Prostate gland (tissue), 2 donors: ENCODE measurements around the gene FXYD6. TPM values are rescaled to one million over a fixed set of nuclear protein-coding genes. Genes with fewer than 3 reads are reported as not detected.

Source experiments
- DNase-seq: peaks from one replicate; pipeline ENCODE4 v3.0.0-alpha.2; 2019; ENCODE audit warnings: low spot score
- H3K27ac ChIP-seq, 2 donors: fragments of 200-600 bp; sonication (generic); 2 replicates each; pipeline ENCODE4 v1.5.1; 2017 to 2019
- H3K27me3 ChIP-seq: fragments of 200-600 bp; sonication (generic); replicated peaks from 2 replicates; pipeline ENCODE4 v1.5.1; 2019; ENCODE audit not compliant: insufficient read depth
- H3K36me3 ChIP-seq, 2 donors: fragments of 200-600 bp; sonication (generic); 1 replicate in 1 of 2; 2 replicates in 1 of 2; pipeline versions ENCODE4 v1.5.1 to v1.8.1; 2017 to 2019
- H3K4me1 ChIP-seq: fragments of 200-600 bp; sonication (generic); replicated peaks from 2 replicates; pipeline ENCODE4 v1.5.1; 2019
- H3K4me3 ChIP-seq, 2 donors: fragments of 200-600 bp; sonication (generic); 2 replicates each; pipeline ENCODE4 v1.5.1; 2017 to 2019
- H3K9me3 ChIP-seq: fragments of 200-600 bp; sonication (generic); 2 replicates; pipeline ENCODE4 v1.5.1; 2017
- POLR2A ChIP-seq: fragments of 450-650 bp; IDR thresholded peaks from one replicate; pipeline ENCODE4 v1.6.1; 2016; ENCODE audit warnings: antibody characterized with exemption, mild to moderate bottlenecking
- POLR2AphosphoS5 ChIP-seq: sonication (generic); formaldehyde crosslinking; IDR thresholded peaks from one replicate; pipeline ENCODE4 v1.6.1; 2017; ENCODE audit warnings: antibody characterized with exemption
- WGBS: methylation state at CpG from one replicate; pipeline ENCODE4 v1.1.5; 2018; 5-methylcytosine and 5-hydroxymethylcytosine counted together
- intact Hi-C: fragments of 100-400 bp; cut with DNase I; formaldehyde crosslinking; loops from one replicate; pipeline ENCODE4 v1.14.2; 2022
- total RNA-seq, 2 donors: library from RNA; depleted of rRNA; stranded (reverse); fragments of >200 nt; gene quantifications; one replicate each; pipeline ENCODE4 v1.1.0, GENCODE V29; 2016
- TF ChIP-seq, protein P1 (sequence below), 4 experiments: fragments of 200-600 bp in 2 of 4; fragments of 450-650 bp in 2 of 4; sonication (generic) in 2 of 4; IDR thresholded peaks; 1 replicate in 3 of 4; 2 replicates in 1 of 4; pipeline ENCODE4 v1.5.1; 2016 to 2019; ENCODE audit warnings: antibody characterized with exemption in 4 of 4, mild to moderate bottlenecking in 2 of 4, moderate library complexity in 2 of 4

FXYD6 gene
- total RNA-seq, 2 donors from 2014 or later: 29.6 to 366 TPM

DNA sequence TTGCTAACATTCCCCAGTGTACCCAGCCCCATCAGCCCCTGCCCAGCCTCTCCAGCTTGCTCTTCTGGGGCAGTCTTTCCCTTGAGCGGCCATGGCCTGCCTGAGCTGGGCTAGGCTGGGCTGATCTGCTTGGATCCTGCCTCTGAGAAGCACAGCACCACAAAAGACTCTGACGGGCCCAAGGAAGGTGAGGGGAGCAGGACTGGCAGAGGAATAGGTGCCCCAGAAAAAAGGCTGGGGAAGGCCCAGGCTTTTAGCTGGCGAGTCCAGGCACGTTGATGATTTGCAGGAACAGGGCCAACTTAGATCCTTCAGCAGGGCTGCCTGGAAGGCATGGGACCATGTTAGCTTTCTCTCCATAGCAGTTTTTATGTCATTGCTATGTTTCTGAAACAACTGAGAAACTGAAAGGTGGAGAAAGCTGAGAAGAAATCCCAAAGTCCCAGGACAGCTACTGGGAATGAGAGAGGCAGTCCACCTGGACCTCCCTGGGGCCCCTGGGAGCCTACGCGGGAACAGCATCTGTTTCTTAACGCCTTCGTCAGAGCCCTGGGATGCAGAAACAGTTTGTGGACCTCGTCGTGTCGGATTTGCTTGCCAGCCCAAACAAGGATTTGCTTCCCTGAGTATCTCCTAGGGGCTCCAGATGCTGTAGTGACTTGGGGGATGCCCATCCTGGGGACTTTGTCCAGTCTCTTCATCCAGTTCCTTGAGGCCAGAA lies 24.4 kb upstream of the FXYD6 start:
- H3K27ac ChIP-seq: no peak overlapping the region
- H3K9me3 ChIP-seq: no peaks in the 10 kb centered on the region
- no peaks in the 10 kb centered on the region for H3K36me3 ChIP-seq
- TF ChIP-seq POLR2AphosphoS5: no peak
- no peak for TF ChIP-seq POLR2A
- TF ChIP-seq, protein P1, sequence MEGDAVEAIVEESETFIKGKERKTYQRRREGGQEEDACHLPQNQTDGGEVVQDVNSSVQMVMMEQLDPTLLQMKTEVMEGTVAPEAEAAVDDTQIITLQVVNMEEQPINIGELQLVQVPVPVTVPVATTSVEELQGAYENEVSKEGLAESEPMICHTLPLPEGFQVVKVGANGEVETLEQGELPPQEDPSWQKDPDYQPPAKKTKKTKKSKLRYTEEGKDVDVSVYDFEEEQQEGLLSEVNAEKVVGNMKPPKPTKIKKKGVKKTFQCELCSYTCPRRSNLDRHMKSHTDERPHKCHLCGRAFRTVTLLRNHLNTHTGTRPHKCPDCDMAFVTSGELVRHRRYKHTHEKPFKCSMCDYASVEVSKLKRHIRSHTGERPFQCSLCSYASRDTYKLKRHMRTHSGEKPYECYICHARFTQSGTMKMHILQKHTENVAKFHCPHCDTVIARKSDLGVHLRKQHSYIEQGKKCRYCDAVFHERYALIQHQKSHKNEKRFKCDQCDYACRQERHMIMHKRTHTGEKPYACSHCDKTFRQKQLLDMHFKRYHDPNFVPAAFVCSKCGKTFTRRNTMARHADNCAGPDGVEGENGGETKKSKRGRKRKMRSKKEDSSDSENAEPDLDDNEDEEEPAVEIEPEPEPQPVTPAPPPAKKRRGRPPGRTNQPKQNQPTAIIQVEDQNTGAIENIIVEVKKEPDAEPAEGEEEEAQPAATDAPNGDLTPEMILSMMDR (IDR thresholded peaks at IDR 0.05): no peak
- WGBS: 70% methylated on average over 11 of the region's 11 CpGs
- intact Hi-C loops: no loop called here
- no peak overlapping the region for H3K4me3 ChIP-seq
- no peak for DNase-seq
- H3K27me3 ChIP-seq: no peaks in the 10 kb centered on the region
- no peaks in the 10 kb centered on the region for H3K4me1 ChIP-seq

DNA sequence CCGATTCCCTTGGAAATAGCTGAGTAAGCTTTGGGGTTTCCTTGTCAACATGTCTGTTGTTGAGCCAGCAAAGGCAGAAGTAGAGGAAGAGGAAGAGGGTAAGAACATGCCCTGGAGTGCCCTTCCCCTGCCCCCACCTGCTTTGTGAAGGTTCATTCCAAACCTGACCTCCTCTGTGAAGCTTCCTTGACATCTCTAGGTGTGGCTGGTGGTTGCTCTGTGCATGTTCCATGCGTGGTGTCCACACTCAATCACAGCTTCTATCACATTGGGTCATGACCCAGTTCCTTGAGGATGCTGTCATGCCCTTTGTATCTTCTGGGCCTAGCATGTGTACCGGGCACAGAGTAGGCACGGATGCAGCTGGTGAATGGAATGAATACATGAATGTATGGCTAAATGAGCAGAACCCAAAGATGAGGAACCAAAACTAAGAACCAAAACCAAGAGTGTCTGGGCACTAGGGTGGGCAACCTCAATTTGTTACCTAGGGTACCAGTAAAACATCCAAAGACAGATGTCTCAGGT lies 23.7 kb upstream of the FXYD6 start:
- TF ChIP-seq, protein P1 (IDR thresholded peaks at IDR 0.05): no peak
- TF ChIP-seq POLR2A: no peak
- Histone ChIP-seq H3K27ac (no peak overlapping the region), H3K4me3 (no peak overlapping the region), H3K27me3 (no peaks in the 10 kb centered on the region), H3K36me3 (no peaks in the 10 kb centered on the region), H3K4me1 (no peaks in the 10 kb centered on the region), H3K9me3 (no peaks in the 10 kb centered on the region)
- intact Hi-C loops: no loop called here
- 79% methylated on average over 4 of the region's 4 CpGs for WGBS
- DNase-seq: no peak

DNA sequence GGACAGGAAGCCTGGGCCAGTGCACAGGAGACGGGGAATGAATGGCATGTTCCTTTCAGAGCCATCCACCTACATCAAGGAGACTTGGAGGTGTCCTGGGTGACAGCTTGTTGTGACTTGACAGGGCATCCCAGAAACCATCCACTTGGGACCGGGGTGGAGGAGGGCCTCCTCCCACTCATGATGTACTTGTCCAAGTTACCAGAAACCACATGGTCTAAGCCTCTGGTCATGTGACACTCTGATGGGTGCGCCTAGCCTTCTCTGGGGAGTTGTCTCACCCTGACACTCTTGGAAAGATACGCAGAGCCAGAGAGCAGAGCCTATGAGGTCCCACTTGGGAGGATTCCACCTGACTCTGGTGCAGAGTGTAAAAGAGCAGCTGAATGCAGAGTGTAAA lies 21.6 kb upstream of the FXYD6 start:
- Histone ChIP-seq H3K36me3 (no peaks in the 10 kb centered on the region), H3K27ac (no peak overlapping the region), H3K4me1 (no peaks in the 10 kb centered on the region), H3K4me3 (no peak overlapping the region), H3K9me3 (no peaks in the 10 kb centered on the region), H3K27me3 (no peaks in the 10 kb centered on the region)
- no peak for DNase-seq
- WGBS: 84% methylated on average over 4 of the region's 4 CpGs
- intact Hi-C loops: no loop called here
- TF ChIP-seq POLR2A (no peak), POLR2AphosphoS5 (no peak)
- TF ChIP-seq, protein P1 (IDR thresholded peaks at IDR 0.05): no peak

DNA sequence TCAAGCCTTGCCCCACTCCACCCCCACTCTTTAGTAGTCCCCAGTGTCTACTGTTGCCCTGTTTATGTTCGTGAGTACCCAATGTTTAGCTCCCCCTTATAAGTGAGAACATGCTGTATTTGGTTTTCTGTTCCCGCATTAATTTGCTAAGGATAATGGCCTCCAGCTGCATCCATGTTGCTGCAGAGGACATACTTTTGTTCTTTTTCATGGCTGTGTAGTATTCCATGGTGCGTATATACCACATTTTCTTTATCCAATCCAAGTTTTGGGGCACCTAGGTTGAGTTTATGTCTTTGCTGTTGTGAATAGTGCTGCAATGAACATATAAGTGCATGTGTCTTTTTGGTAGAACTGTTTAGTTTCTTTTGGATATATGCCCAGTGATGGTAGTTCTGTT lies 16.2 kb upstream of the FXYD6 start:
- 98% methylated on average over 3 of the region's 3 CpGs for WGBS
- H3K4me1 ChIP-seq: no peaks in the 10 kb centered on the region
- H3K9me3 ChIP-seq: no peaks in the 10 kb centered on the region
- DNase-seq: no peak
- no peak overlapping the region for H3K27ac ChIP-seq
- no peak overlapping the region for H3K4me3 ChIP-seq
- intact Hi-C loops: no loop called here
- H3K27me3 ChIP-seq: no peaks in the 10 kb centered on the region
- no peaks in the 10 kb centered on the region for H3K36me3 ChIP-seq
- TF ChIP-seq POLR2A (no peak), POLR2AphosphoS5 (no peak)
- TF ChIP-seq, protein P1 (IDR thresholded peaks at IDR 0.05): no peak

DNA sequence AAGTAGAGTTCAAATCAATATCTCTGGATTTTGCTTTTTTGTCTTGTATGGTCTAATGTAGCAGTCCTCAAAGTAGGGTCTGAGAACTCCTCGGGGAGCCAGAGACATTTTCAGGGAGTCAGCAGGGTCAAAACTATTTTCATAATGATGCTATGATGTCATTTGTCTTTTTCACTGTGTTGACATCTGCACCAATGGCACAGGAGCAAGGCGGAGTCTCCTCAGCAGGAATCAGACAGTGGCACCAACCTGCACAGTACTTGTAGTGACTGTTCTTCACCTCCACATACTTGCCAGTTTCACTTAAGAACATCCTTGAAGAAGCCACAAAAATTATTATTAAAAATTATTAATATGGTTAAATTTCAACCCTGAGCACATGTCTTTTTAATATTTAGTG lies 14.9 kb upstream of the FXYD6 start:
- Histone ChIP-seq H3K27ac (no peak overlapping the region), H3K4me3 (no peak overlapping the region), H3K9me3 (no peaks in the 10 kb centered on the region), H3K27me3 (no peaks in the 10 kb centered on the region), H3K4me1 (no peaks in the 10 kb centered on the region), H3K36me3 (no peaks in the 10 kb centered on the region)
- intact Hi-C loops: no loop called here
- no peak for DNase-seq
- 94% methylated on average over 2 of the region's 2 CpGs for WGBS
- TF ChIP-seq, protein P1 (IDR thresholded peaks at IDR 0.05): no peak
- no peak for TF ChIP-seq POLR2A
- TF ChIP-seq POLR2AphosphoS5: no peak
